K562 (cell line): ENCODE measurements around the gene FSCN2. TPM values are rescaled to one million over a fixed set of nuclear protein-coding genes. Genes with fewer than 3 reads are reported as not detected.
A peak's percentile ranks its signal among the peaks of the same experiment; 100 is the strongest.

ENCODE experiments used
- ATAC-seq: fragments of 200-7000 bp; cut with Tn5 transposase; 3 replicates; pipeline ENCODE4 v1.9.1; 2020; ENCODE audit warnings: moderate library complexity
- BruUV-seq: library from RNA; stranded (reverse); fragments of 400-500 nt; replicated peaks from 2 replicates; lab custom pipeline; 2021; lab: Mats Ljungman, UMichigan
- CTCF ChIA-PET: fragments of 300-600 bp; formaldehyde crosslinking; extraction: SDS; loops from one replicate; lab custom pipeline; 2021; ENCODE audit warnings: low intra/inter-chr PET ratio; lab: Yijun Ruan, JAX
- POLR2A ChIA-PET: fragments of 300-600, 350-650 bp; sonication (Branson Sonifier 250); formaldehyde crosslinking; extraction: SDS; loops from one replicate; lab custom pipeline; 2021; ENCODE audit warnings: antibody characterized with exemption, inconsistent platforms; lab: Yijun Ruan, JAX
- DNase-seq, 4 experiments: peaks; one replicate each; pipeline versions ENCODE4 v3.0.0 to v3.0.0-alpha.2; 2011 to 2018; ENCODE audit warnings: low spot score in 3 of 4, mixed read lengths in 3 of 4; ENCODE audit errors: extremely low read depth in 1 of 4
- FAIRE-seq: peaks from 2 replicates; lab custom pipeline; 2011; peaks lifted over from hg19 to GRCh38; lab: Jason Lieb, UNC
- H2AFZ ChIP-seq: 2 replicates; pipeline ENCODE4 v1.6.0; 2011; ENCODE audit warnings: low read depth, low read length, control low read depth, inconsistent platforms
- H3K27ac ChIP-seq: fragments of 200-600 bp; 3 replicates; pipeline ENCODE4 v1.8.0; 2011; ENCODE audit warnings: low read depth, mild to moderate bottlenecking, control low read depth, inconsistent platforms, low read length, moderate library complexity, mixed read lengths; ENCODE audit errors: extremely low read depth
- H3K27me3 ChIP-seq, 2 experiments: fragments of 300-600 bp in 1 of 2; 2 replicates in 1 of 2; 3 replicates in 1 of 2; pipeline versions ENCODE4 v1.6.0 to v1.8.0; 2011; ENCODE audit warnings: inconsistent platforms in 2 of 2, low read length in 2 of 2, mild to moderate bottlenecking in 1 of 2, mixed read lengths in 1 of 2, moderate library complexity in 1 of 2; ENCODE audit not compliant: control insufficient read depth in 2 of 2, insufficient read depth in 2 of 2
- H3K36me3 ChIP-seq: fragments of 300-600 bp; 3 replicates; pipeline ENCODE4 v1.8.0; 2011; ENCODE audit warnings: mild to moderate bottlenecking, low read length, inconsistent platforms; ENCODE audit not compliant: control insufficient read depth, insufficient read depth
- H3K4me1 ChIP-seq, 2 experiments: fragments of 200-600 bp in 1 of 2; replicated peaks in 1 of 2; 2 replicates in 1 of 2; 3 replicates in 1 of 2; pipeline versions ENCODE4 v1.5.1 to v1.8.0; 2011; ENCODE audit warnings: inconsistent platforms in 2 of 2, low read length in 2 of 2, mild to moderate bottlenecking in 1 of 2, mixed read lengths in 1 of 2, moderate library complexity in 1 of 2; ENCODE audit not compliant: control insufficient read depth in 2 of 2, insufficient read depth in 2 of 2
- H3K4me2 ChIP-seq: 2 replicates; pipeline ENCODE4 v1.6.1; 2011; ENCODE audit warnings: low read length, control low read depth, inconsistent platforms, mixed read lengths; ENCODE audit not compliant: insufficient read depth
- H3K4me3 ChIP-seq: fragments of 200-600 bp; sonication (generic), shearing (Covaris generic); 2 replicates; pipeline ENCODE4 v1.5.1; 2016; ENCODE audit warnings: control low read depth, inconsistent platforms
- H3K79me2 ChIP-seq: fragments of 200-600 bp; 3 replicates; pipeline ENCODE4 v1.8.0; 2011; ENCODE audit warnings: low read length, inconsistent platforms; ENCODE audit not compliant: control insufficient read depth, insufficient read depth
- H3K9ac ChIP-seq, 2 experiments: 2 replicates each; pipeline versions ENCODE4 v1.6.0 to v1.6.1; 2011; ENCODE audit warnings: low read depth in 2 of 2, low read length in 2 of 2, control low read depth in 1 of 2, inconsistent platforms in 1 of 2, mild to moderate bottlenecking in 1 of 2, mixed read lengths in 1 of 2; ENCODE audit not compliant: insufficient read depth in 1 of 2
- H3K9me1 ChIP-seq: one replicate; pipeline ENCODE4 v1.6.0; 2011; ENCODE audit warnings: inconsistent platforms, mild to moderate bottlenecking, low read length, moderate library complexity; ENCODE audit not compliant: control insufficient read depth, insufficient read depth
- H3K9me3 ChIP-seq: replicated peaks from 2 replicates; pipeline ENCODE4 v1.5.1; 2011; ENCODE audit warnings: low read depth, low read length, inconsistent platforms; ENCODE audit not compliant: control insufficient read depth, insufficient read depth
- H4K20me1 ChIP-seq: replicated peaks from 2 replicates; pipeline ENCODE4 v1.6.1; 2011; ENCODE audit warnings: low read length, inconsistent platforms, mixed read lengths; ENCODE audit not compliant: control insufficient read depth, insufficient read depth
- HNRNPL ChIP-seq: fragments of 200-400 bp; formaldehyde crosslinking; IDR thresholded peaks from 2 replicates; pipeline ENCODE4 v1.6.1; 2017; ENCODE audit warnings: low read depth, mild to moderate bottlenecking, low read length
- MCM5 ChIP-seq: fragments of 450-650 bp; IDR thresholded peaks from 2 replicates; pipeline ENCODE4 v1.6.1; 2016; ENCODE audit warnings: low read depth
- TCF7 ChIP-seq: sonication (generic); IDR thresholded peaks from 2 replicates; pipeline ENCODE4 v1.6.1; 2016; ENCODE audit warnings: antibody characterized with exemption, borderline replicate concordance
- WGBS: fragments of 100-300 bp; shearing (Covaris generic); methylation state at CpG from one replicate; pipeline ENCODE4 v1.1.6; 2016; ENCODE audit warnings: low coverage, mixed read lengths; ENCODE audit not compliant: insufficient coverage; ENCODE audit errors: missing lambda C conversion rate; 5-methylcytosine and 5-hydroxymethylcytosine counted together
- in situ Hi-C: fragments of 300-500 bp; cut with MboI; formaldehyde crosslinking; loops from 4 replicates; pipeline ENCODE4 v1.15.0; 2018; ENCODE audit warnings: inconsistent platforms, mixed read lengths
- intact Hi-C: fragments of 100-400 bp; cut with micrococcal nuclease; formaldehyde crosslinking; loops from 2 replicates; pipeline ENCODE4 v1.14.2; 2022
- polyA plus RNA-seq, 8 experiments: library from polyadenylated mRNA; depleted of rRNA in 4 of 8; stranded (reverse) in 5 of 8; unstranded in 3 of 8; fragments of >200 nt; fragmentation: Nextera tagmentation in 2 of 8; fragmentation: Illumina TruSeq in 1 of 8; extraction: Ambion mirVana in 2 of 8; extraction: Trizol in 1 of 8; gene quantifications; 2 replicates each; pipeline versions ENCODE4 v1.2.1 to v1.2.3, GENCODE V29; 2011 to 2014; ENCODE audit warnings: inconsistent platforms in 1 of 8, missing spikeins in 1 of 8
- total RNA-seq, 7 experiments: library from RNA; depleted of rRNA in 6 of 7; stranded (reverse); fragments of >200 nt in 6 of 7; fragmentation: Illumina TruSeq in 2 of 7; extraction: Trizol in 2 of 7; gene quantifications; 2 replicates each; pipeline versions ENCODE4 v1.2.1 to v1.2.3, GENCODE V29; 2011 to 2021; ENCODE audit warnings: low replicate concordance in 1 of 7

FSCN2 gene
- total and polyA plus RNA-seq, 9 of the 15 experiments (the other 6 are each of a cell fraction or from before 2014, with no cell fraction given): 0.08 TPM; not detected in 8

DNA sequence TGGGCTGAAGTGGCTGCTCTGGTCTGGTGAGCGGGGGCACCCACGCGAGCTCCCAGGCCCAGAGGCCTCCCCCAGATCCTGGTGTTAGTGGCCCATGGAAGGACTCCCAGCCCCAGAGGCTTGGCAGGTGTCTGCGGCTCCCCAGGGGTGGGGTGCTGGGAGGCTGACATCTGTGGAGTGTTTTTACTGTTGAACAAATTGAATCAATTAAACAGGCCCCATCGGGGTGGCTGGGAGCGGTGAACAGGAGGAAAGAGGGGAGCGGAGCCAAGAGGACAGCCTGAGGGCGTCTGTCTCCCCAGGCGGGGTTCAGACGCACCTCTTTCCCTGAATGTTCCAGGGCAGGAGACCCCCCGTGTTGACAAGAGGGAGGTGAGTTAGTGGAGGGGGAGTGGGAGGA is 45.5 kb upstream of the FSCN2 start:
- BruUV-seq: no TSS peak
- no peak overlapping the region for H3K27ac ChIP-seq
- intact Hi-C loops (loop anchor here (5.0 to 10.0 kb wide), 3 partner anchors 40 to 188 kb away; partner anchors contain the start of gene SLC38A10), in situ Hi-C loops (loop anchor here (5.0 kb wide), 2 partner anchors 90 to 235 kb away; no protein-coding TSS in a partner anchor)
- ATAC-seq: no peak
- H4K20me1 ChIP-seq: no peaks in the 10 kb centered on the region
- WGBS: 75% methylated on average over 7 of the region's 11 CpGs
- H3K9me1 ChIP-seq: no peaks in the 10 kb centered on the region
- no peak overlapping the region for H3K4me2 ChIP-seq
- no peaks in the 10 kb centered on the region; a peak in 1 of 5 replicates for H3K27me3 ChIP-seq
- peak overlapping the region in 1 of 2 experiments; percentile 67; a peak in 1 of 4 replicates for H3K9ac ChIP-seq
- CTCF ChIA-PET: interaction anchor here (1.1 kb wide), 1 partner anchor 230 kb away, joined by 4 read pairs; no protein-coding TSS in a partner anchor
- peaks cover 36 to 76% of the 10 kb centered on the region in 2 experiments for H3K4me1 ChIP-seq
- H3K9me3 ChIP-seq: no peaks in the 10 kb centered on the region
- no peak for DNase-seq
- POLR2A ChIA-PET: interaction anchor here (2.6 kb wide), 1 partner anchor 28 kb away, joined by 8 read pairs; no protein-coding TSS in a partner anchor
- no peak for FAIRE-seq
- H3K36me3 ChIP-seq: no peaks in the 10 kb centered on the region
- H3K79me2 ChIP-seq: peaks cover 4% of the 10 kb centered on the region; the same call in 2 of the 3 replicates
- no peak for TF ChIP-seq TCF7
- no peak for TF ChIP-seq HNRNPL
- no peak for TF ChIP-seq MCM5
- no peak overlapping the region for H2AFZ ChIP-seq
- H3K4me3 ChIP-seq: no peak overlapping the region
